RWPE1 (cell line): ENCODE results near the gene MBNL2.

ENCODE experiments used
- CTCF ChIA-PET: fragments of 350-600 bp; sonication (Branson Sonifier 250); formaldehyde crosslinking; extraction: SDS; loops from one replicate; lab custom pipeline; 2021; lab: Yijun Ruan, JAX
- POLR2A ChIA-PET: fragments of 400-600 bp; formaldehyde crosslinking; extraction: SDS; loops from one replicate; lab custom pipeline; 2020; ENCODE audit warnings: antibody characterized with exemption; ENCODE audit not compliant: low non-redundant PET; lab: Yijun Ruan, JAX
- DNase-seq: peaks from one replicate; pipeline ENCODE4 v3.0.0; 2012; ENCODE audit warnings: low spot score
- H3K27ac ChIP-seq: fragments of 450-650 bp; 2 replicates; pipeline ENCODE4 v1.5.1; 2017
- CTCF ChIP-seq: fragments of 450-650 bp; conservative IDR thresholded peaks from 2 replicates; pipeline ENCODE4 v1.5.1; 2017; ENCODE audit warnings: low read depth, mild to moderate bottlenecking

MBNL2 gene

GRCh38 chr13:97414392-97414791 lies 192.3 kb downstream of the MBNL2 start:
- ChIA-PET CTCF (no interaction called here), POLR2A (no interaction called here)
- DNase-seq = no peak
- no peak for TF ChIP-seq CTCF
- no peak overlapping the region for H3K27ac ChIP-seq

- POLR2A ChIA-PET = no interaction called here
Measured at GRCh38 chr13:97417698-97418097, 195.6 kb downstream of the MBNL2 start.

GRCh38 chr13:97422118-97423054 lies 200.3 kb downstream of the MBNL2 start:
- ChIA-PET CTCF (no interaction called here), POLR2A (no interaction called here)
- DNase-seq = no peak
- H3K27ac ChIP-seq = no peak overlapping the region
- no peak for TF ChIP-seq CTCF

More at GRCh38 chr13:97417698-97418097, 195.6 kb downstream of the MBNL2 start:
- no peak overlapping the region for H3K27ac ChIP-seq
- no peak for DNase-seq
- TF ChIP-seq CTCF = no peak
- CTCF ChIA-PET = interaction anchor here (0.5 kb wide), 1 partner anchor 1503 kb away, joined by 3 read pairs; no protein-coding TSS in a partner anchor

GRCh38 chr13:97423300-97424045 lies 201.3 kb downstream of the MBNL2 start:
- H3K27ac ChIP-seq = no peak overlapping the region
- no peak for DNase-seq
- no peak for TF ChIP-seq CTCF
- CTCF ChIA-PET = no interaction called here
- POLR2A ChIA-PET = no interaction called here

- TF ChIP-seq CTCF = no peak
- CTCF ChIA-PET = no interaction called here
Measured at GRCh38 chr13:97425590-97425989, 203.5 kb downstream of the MBNL2 start.

GRCh38 chr13:97426695-97427094 lies 204.6 kb downstream of the MBNL2 start:
- ChIA-PET POLR2A (no interaction called here), CTCF (no interaction called here)
- no peak for TF ChIP-seq CTCF
- DNase-seq = no peak
- no peak overlapping the region for H3K27ac ChIP-seq

More at GRCh38 chr13:97425590-97425989, 203.5 kb downstream of the MBNL2 start:
- no peak overlapping the region for H3K27ac ChIP-seq
- no peak for DNase-seq
- POLR2A ChIA-PET = no interaction called here
